GM13977 (cell line): ENCODE results near the gene POLN.

ENCODE experiments used
- DNase-seq: peaks from one replicate; pipeline ENCODE4 v3.0.0; 2012; ENCODE audit warnings: low spot score
- CTCF ChIP-seq: IDR thresholded peaks from 2 replicates; pipeline ENCODE4 v1.5.1; 2012; ENCODE audit warnings: mild to moderate bottlenecking, control low read depth; ENCODE audit not compliant: insufficient read depth; ENCODE audit errors: extremely low read depth, missing control alignments
- in situ Hi-C: fragments of 300-500 bp; cut with MboI; formaldehyde crosslinking; loops from one replicate; pipeline ENCODE4 v1.12.0; 2022; ENCODE audit warnings: low sequenced_read_pairs, low pct_unique_long_range_greater_than_20kb, mixed read lengths, inconsistent platforms; ENCODE audit not compliant: unreplicated experiment

POLN gene

GRCh38 chr4:2051086-2051485 lies 190.8 kb downstream of the POLN start:
- in situ Hi-C loops = no loop called here
- TF ChIP-seq CTCF = no peak
- DNase-seq = no peak

GRCh38 chr4:2049811-2050210 lies 192.1 kb downstream of the POLN start:
- in situ Hi-C loops = no loop called here
- TF ChIP-seq CTCF = no peak
- DNase-seq = no peak

- no peak for DNase-seq
- in situ Hi-C loops = no loop called here
- TF ChIP-seq CTCF = no peak
These were observed 192.5 kb downstream of the POLN start for GRCh38 chr4:2049381-2049780.

- no peak for DNase-seq
- TF ChIP-seq CTCF = no peak
- in situ Hi-C loops = no loop called here
These were observed 193.1 kb downstream of the POLN start for GRCh38 chr4:2048831-2049230.

- in situ Hi-C loops = no loop called here
- TF ChIP-seq CTCF = no peak
- no peak for DNase-seq
These were observed 193.9 kb downstream of the POLN start for GRCh38 chr4:2047781-2048581.

GRCh38 chr4:2047031-2047660 lies 194.8 kb downstream of the POLN start:
- in situ Hi-C loops = no loop called here
- no peak for TF ChIP-seq CTCF
- DNase-seq = no peak
